HG02885 (cell line): Measurements from ENCODE around the gene LDLRAD4.

ENCODE experiments used
- ATAC-seq: cut with Tn5 transposase; IDR thresholded peaks from one replicate; pipeline ENCODE4 v1.9.1; 2021; ENCODE audit warnings: mild to moderate bottlenecking; ENCODE audit not compliant: unreplicated experiment, poor library complexity

Gene LDLRAD4

DNA sequence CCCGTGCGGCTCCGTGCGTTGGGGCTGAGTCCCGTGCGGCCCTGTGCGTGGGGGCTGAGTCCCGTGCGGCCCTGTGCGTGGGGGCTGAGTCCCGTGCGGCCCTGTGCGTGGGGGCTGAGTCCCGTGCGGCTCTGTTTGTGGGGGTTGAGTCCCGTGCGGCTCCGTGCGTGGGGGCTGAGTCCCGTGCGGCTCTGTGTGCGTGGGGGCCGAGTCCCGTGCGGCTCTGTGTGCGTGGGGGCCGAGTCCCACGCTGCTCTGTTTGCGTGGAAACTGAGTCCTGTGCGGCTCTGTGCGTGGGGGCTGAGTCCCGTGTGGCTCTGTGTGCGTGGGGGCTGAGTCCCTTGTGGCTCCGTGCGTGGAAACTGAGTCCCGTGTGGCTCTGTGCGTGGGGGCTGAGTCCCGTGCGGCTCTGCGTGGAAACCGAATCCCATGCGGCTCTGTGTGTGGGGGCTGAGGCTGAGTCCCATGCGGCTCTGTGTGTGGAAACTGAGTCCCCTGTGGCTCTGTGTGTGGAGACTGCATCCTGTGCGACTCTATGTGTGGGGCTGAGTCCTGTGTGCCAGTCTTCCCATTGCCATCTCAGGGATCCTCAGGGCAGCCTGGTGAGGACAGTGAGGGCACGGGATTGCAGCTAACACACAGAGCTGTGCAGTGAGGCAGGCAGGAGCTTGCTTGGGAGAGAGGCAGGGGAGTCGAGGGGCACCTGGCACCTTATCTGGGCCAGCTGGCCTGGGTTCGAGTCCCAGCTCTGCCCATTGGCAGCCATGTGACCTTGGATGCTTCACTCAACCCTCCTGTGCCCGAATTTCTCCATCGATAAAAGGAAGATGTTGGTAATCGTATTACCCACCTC is 44.5 kb downstream of the LDLRAD4 start:
- no peak for ATAC-seq

DNA sequence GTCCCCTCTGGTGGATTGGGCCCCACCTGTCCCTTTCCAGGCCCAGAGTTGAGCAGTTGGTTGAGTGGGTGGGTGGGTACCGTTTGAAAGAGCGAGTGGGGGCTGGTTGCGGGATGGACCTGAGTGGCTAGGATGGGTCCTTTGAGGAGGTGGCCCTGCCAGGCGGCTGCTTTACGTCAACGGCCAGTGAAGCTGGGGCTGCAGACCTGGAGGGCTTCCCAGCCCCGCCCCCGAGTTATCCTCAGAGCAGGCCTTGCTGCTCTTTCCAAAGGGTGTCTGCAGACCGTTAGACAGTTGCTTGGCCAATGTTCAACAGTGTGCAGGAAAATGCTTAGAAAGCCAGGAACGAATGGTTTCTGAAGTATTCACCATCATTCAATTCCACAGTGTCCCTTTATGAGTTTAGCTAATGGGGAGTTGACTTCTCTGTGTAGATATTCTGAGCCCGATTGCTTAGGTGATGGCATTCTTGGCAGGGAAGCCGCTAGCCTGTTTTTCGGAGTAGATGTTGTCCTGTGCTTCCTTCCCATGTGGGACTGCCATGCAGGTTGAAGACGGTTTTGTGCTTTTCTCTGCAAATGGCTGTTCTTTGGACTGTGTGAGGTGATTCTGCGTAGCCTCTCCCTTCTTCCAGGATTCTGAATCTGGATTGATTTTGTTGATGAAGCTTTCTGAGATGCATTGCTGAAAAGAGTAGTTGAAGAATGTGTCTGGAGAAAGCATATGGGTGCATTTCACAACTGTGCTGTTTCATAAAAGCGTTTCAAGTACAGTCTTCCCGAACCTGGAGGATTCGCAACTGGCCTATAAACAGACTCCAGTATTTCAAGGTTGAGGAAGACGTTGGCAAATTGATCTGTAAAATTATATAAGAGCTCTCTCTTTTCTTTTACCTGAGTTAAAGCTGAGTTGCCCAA is 45.8 kb downstream of the LDLRAD4 start:
- ATAC-seq = no peak

DNA sequence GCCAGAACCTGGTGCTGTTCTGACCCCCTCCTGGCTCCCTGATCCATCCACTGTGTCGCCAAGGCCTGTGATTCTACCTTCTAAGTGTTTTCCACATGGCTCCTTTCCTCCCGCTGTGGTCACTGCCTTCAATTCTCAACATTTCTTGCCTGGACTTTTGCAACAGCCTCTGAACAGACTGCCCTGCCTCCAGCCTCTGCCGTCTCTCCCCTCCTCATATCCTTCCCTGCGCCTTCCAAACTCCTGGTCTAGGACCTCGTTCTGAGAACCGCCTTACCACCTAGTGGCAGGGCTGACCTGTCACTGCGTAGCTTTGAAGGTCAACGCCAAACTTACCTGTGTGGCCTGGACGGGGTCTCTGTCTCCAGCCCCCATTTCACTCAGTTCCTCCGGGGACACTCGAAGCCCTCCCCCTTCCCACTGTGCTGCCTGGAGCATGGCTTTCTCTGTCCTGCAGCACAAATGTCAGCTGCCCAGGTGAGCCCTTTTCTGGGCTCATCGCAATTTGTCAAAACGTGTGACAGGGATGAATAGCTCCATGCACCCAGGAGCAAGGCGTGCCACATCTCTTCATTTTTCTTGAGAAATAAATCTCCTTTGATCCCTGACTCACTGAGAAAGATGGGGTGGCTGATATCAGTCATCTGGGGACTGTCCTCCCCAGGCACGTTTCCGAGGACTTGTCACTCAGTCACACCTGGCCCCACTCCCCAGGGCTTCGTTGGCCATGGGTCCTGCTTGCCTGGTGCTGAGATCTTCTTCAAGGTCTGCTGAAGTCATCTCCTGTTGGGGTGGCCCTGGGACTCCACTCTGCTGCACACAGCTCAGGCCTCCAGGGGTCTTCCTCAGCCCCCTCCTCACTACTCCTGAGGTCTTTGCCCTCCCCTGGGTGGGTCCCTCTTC is 46.7 kb downstream of the LDLRAD4 start:
- no peak for ATAC-seq

DNA sequence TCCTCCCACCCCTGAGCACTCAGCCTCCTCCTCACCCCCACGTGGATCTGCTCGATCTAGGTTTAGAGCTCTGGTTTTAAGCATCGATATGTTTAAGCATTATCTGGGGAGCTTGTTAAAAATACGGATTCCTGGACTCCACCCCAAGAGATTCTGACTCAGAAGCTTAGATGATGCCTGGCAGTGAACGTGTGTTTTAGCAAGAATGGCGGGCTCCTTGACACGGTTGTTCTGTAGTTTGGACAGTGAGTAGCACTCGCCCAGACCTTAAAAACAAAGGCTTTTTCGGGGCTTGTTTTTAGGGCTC is 47.3 kb downstream of the LDLRAD4 start:
- no peak for ATAC-seq

DNA sequence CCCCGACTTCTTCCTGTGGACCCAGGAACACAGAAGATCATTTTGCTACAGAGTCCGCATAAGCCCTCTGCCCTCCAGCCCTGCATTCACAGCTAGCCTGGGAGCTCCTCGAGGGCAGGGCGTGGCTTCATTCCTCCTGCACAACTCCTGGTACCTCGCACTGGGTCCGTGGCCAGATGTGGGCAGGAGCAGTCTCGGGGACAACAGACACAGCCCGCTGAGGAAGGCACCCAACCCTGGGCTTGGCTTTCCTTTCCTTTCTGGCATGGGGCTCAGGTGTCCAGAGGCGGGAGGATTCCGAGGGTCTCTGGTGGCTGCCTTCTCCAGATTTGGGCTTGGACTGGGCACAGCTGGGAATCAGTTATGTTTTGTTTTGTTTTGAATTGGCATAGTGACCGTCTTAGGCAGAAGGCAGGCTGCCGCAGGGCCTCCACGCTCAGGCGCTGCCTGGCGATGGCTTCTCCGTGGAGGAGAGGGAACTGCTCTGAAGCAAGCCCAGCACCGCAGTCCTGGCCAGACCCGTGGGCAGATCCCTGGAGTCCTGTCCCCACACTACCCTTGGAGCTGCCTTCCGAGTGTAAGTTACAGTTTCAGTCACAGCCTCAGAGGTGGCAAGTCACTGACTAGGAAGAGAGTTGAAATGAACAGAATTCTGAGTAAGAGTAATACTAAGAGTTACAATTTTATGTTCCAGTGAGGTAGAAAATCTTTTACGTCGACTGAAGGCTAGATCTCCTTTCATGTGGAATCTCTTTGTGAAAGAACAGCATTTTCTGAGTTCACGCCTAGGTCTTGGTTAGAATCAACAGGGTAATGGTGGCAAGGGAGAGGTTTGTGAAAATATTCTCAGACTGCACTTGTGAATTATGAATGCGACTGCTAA is 47.9 kb downstream of the LDLRAD4 start:
- no peak for ATAC-seq

DNA sequence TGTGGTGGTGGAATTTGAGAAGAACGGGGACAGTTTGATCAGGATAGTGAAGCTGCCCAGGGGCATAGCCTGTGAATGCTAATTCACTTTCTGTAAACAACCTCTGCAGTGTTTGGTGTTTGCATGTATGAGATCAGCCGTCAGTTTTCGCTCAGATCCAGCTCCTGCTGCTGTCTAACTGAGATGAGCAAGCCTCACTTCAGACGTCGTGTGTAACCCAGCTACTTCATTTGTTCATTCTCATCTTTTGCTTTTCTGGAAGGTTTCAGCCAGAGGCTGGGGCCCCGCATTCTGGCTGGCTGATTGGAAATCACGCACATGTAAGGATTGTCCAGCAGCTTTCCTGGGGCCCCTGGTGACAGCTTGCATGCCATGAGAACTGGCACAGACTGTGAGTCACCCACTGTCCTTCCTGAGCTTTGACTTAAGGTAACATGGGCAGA is 48.9 kb downstream of the LDLRAD4 start:
- ATAC-seq = no peak

DNA sequence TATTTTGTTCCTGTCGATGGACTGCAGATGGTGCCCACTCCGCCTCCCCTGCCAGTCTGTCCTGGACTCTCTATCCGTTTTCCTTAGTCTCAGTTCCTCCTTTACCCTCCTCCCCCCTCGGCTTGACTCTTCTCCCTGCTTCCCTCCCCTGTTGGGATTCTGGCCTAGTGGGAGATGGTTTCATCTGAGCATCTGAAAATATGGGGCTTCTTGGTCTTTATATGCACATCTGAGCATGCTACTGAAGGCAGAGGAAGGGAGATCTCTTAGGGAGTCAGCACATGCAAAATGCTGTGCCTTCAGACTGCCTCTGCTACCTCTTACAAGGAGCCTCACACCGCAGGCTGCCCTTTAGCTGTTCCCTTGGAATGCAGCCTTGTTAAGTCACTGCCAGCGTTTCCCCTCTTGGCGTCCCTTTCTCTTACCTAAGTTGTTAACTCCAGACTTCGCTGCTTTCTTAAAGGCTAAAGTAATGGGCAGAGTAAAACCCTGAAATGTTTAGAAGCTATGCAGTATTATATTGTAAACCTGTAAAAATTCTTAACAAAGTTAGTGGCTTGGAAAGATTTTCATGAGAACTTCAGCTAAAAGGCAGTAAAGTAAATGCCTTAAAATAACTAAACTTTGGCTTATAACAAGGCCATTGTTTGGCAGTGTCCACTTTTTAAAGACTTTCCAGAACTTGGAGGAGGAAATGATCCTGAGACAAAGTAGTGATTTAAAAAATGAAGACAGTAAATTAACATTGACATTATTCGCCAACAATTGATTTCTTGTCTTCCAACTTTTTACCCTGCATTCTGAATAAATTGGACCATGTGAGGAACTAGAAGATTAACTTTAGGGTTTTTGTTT is 49.8 kb downstream of the LDLRAD4 start:
- ATAC-seq = no peak

DNA sequence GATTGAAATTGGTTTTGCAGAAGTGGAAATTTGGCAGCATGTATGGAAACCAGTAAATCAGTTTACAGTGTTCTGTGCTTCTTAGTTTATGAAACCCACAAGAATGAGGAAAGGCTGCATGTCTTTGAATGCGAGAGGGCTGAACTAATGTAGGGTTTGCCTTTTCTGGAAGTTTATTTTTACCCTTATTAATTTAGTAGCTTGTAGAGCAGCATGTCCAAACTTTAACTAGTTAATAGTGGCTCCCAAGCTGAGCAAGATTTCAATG is 50.4 kb downstream of the LDLRAD4 start:
- no peak for ATAC-seq

DNA sequence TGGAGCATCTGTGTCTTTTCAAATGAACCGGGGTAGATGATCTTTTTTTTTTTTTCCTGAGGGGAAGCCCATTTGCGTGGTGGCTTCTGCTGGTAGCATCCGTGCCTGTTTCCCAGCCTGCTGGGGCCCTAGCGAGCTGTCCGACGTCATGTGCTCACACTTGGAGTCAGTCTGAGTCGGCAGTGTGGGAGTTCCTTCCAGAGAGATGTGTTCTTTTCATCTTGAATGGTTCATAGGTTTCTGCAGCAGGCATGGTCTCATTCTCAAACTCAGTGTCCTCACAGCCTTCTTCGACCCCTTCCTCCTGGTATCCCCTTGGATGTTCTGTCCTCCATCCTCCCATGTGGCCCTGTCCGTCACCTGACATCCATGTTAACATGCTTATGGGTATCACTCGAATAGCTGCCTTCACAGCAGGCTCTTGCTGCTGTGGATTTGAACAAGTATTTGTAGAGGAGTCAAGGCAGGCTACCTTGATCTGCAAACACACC is 51.0 kb downstream of the LDLRAD4 start:
- ATAC-seq = no peak

DNA sequence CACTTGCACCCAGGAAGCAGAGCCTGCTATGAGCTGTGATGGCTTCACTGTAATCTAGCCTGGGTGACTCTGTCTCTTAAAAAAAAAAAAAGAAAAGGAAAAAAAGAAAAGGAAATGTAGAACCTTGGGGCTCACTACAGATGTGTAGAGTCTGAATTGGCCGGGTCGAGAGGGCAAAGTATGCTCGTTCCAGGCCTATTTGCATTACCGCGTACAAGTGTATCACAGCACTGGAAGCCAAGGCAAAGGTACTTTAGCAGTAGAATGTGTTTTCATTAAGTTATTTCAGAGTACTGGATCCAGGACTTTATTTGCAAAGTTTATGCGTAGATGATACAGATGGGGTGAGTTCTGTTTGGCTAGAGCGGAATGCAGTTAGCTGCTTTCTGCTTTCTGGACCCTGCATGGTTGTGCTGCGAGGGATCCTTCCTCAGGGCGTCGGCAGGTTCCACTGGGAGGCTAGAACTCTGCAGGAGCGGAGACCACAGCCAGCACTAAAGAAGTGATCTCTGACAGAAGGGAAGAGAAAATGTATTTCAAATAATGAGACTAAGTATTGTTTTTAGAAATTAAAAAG is 51.8 kb downstream of the LDLRAD4 start:
- no peak for ATAC-seq

DNA sequence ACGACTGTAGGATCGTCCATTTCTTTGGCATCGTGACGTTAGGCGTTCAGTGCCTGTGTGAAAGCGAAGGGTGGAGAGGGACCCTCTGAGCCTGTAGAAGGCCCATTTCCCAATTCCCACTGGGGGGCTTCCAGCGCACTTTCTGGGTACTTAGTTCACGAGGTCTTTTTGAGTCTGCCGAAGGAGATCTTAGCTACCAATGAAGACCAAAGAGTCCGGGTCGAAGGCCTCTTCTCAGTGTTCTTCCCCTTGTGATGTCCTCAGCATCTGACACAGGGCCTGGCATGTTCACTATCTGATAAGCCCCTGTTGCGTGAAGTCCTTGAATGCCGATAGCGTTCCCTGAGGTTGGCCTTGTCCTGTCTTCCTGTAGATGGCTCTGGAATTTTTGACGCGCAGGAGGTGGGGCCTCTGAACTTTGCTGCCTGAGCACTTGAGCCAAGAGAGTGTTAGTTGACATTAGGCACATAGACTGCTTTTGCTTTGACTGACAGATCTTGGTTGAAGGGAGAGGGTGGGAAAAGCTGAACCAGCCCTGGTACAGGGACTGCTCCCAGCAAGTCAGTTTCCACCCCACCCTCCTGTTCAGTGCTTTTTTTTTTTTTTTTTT is 52.8 kb downstream of the LDLRAD4 start:
- no peak for ATAC-seq

DNA sequence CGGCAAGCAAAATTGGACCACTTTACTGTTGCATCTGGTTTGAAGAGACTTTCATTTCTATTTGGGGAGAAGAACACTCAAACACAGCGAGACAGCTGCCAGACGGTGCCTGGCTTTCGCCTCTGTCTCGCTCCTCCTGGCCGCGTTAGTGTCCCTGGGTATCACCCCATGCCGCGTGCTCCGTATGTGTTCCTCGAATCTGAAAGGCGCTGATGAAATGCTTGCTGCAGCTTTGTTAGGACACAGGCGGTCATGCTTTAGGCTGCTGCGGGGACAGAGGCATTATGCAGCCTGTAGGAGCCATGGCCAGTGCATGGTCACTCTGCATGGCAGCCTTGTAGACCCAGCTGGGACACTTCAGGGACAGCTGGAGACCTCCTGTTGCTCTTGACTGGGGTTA is 53.9 kb downstream of the LDLRAD4 start:
- no peak for ATAC-seq

DNA sequence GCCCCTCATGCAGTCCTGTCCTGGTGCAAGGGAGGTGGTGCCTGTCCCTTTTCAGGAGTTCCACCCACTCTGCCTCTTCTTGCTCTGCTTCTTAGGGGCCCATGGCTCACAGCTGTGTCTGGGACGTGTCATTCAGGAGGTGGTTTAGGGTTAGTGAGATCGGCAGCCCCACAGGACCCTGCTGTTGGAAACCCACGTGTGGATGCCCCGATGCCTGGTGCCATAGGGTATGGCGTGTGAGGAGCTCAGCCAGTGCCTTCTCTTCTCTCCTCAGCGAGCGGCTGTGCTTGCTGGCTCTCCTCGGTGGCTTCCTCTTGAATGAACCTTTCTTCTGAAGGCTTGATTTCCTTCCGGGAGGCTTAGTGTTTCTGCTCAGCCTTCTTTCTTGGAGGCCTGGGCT is 55.2 kb downstream of the LDLRAD4 start:
- ATAC-seq = no peak

DNA sequence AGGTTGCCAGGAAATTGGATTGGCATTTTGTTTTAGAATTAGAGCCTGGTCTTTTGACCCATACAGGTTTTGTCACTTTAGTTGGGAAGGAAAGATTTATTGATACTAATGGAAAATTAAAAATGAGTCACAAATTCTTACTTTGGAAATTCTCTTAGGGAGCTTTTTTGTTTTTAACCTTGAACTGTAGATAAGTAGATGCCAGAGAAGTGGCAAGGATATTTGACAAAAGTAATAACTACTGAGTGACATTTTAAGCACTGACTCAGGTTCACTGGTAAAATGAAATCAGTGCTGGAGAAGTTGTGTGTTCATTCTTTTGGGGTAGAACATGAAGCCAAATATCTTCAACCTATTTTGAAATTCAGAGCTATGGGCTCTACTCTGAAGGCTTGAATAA is 56.5 kb downstream of the LDLRAD4 start:
- no peak for ATAC-seq

DNA sequence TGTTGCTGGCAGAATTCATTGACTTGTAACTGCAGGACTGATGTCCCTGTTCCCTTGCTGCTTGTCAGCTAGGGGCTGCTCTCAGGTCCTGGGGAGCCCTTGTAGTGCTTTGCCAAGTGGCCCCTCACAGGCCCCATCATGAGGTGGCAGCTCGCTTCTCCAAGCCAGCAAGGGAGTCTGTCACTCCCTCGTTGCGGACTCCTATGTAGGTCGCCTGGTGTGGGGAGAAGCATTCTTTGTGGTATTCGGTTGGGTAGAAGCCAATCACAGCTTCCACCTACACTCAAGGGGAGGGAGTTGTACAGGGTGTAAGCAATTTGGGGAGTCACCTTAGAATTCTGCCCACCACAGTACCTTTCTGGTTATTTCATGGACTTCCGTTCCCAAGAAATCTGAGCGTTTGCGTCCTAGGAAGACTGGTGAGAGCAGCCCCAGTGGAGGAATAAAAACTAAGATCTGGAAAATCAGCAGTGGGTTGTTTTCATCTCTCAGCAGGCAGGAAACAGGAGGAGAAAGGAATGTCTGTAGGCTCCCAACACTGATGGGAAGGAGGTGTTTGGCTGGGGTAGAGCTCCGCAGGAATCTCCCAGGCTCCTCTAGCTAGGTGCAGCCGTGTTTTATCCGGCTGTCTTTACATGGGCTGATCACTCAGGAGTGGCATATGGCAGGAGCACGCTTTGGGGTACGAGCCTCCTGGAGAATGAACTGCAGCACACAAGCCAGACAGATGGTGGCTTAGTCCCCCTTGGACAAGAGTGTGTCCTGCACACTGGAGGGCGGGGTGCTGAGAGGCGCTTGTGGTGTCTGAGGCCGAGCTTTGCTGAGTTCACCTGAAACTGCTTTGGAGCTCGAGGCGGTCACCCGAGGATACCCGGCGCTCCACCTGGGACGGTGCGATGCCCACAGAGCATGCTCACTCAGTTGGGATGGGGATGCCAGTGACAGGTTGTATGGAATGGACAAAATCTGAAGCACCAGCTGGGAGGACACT is 58.3 kb downstream of the LDLRAD4 start:
- no peak for ATAC-seq

DNA sequence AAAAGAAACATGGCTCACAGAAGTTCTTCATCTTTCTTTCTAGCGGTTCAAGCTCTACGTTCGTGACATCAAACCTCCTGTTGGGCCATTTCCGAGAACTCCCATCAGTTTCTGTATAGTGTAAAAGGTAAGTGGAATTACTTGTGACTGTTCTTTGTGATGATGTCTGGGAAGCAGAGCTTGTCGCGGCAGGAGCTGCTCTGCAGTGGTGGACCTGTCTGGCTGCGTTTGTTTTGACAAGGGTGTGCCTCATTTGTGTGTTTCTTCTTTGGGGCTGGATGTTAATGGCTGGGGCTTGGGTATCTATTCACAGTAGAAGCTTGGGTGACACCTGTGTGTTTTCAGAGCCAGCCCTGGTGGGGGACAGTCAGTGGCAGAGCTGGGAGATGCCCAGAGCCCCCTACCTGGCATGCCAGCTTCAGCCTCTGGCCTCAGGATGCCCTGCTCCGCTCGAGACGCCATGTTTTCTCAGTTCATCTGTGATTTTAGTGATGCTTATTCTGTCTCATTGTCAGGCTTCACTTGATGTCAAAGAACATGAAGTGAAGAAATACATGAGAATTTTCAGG is 59.6 kb downstream of the LDLRAD4 start:
- ATAC-seq = no peak
